ENCODE measurements around the gene CLASP2.

DNA sequence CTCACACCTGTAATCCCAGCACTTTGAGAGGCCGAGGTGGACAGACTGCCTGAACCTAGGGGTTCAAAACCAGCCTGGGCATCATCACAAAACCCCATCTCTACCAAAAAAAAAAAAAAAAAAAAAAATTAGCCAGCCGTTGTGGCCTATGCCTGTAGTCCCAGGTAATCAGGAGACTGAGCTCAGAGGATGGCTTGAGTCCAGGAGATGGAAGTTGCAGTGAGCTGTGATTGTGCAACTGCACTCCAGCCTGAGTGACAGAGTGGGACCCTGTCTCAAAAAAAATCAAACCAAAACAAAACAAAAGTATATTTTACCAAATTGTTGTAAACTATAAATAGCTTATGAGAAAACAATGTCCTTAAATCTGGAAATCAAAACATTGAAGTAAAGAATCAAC lies 243.2 kb downstream of the CLASP2 start:
- TF ChIP-seq, protein P1, sequence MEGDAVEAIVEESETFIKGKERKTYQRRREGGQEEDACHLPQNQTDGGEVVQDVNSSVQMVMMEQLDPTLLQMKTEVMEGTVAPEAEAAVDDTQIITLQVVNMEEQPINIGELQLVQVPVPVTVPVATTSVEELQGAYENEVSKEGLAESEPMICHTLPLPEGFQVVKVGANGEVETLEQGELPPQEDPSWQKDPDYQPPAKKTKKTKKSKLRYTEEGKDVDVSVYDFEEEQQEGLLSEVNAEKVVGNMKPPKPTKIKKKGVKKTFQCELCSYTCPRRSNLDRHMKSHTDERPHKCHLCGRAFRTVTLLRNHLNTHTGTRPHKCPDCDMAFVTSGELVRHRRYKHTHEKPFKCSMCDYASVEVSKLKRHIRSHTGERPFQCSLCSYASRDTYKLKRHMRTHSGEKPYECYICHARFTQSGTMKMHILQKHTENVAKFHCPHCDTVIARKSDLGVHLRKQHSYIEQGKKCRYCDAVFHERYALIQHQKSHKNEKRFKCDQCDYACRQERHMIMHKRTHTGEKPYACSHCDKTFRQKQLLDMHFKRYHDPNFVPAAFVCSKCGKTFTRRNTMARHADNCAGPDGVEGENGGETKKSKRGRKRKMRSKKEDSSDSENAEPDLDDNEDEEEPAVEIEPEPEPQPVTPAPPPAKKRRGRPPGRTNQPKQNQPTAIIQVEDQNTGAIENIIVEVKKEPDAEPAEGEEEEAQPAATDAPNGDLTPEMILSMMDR (IDR thresholded peaks at IDR 0.05), result no peak
- TF ChIP-seq POLR2AphosphoS5 (IDR thresholded peaks at IDR 0.05; ENCODE audit: low read depth, low read length), result no peak
- TF ChIP-seq SIN3A (IDR thresholded peaks at IDR 0.05; ENCODE audit: borderline replicate concordance, insufficient read depth, low read depth, low read length), result no peak
- no peak for TF ChIP-seq TCF7L2 (IDR thresholded peaks at IDR 0.05; ENCODE audit: low read depth, low read length)

Measured in Panc1 (cell line).